HUES64 (cell line): ENCODE data around the gene KIF1B.
"Not testable (repeated sequence)": the region's sequence is repeated elsewhere in the genome, so short reads cannot be mapped to it uniquely, and the experiment has no call there.

Source experiments
- H3K27ac ChIP-seq: 2 replicates; pipeline ENCODE4 v1.7.0; 2013; ENCODE audit warnings: low read depth, low read length, inconsistent platforms
- H3K27me3 ChIP-seq: 2 replicates; pipeline ENCODE4 v1.6.1; 2013; ENCODE audit warnings: mild to moderate bottlenecking, low read length; ENCODE audit not compliant: insufficient read depth
- H3K36me3 ChIP-seq: 2 replicates; pipeline ENCODE4 v1.6.1; 2013; ENCODE audit warnings: mild to moderate bottlenecking, low read length; ENCODE audit not compliant: insufficient read depth
- H3K4me1 ChIP-seq: 2 replicates; pipeline ENCODE4 v1.6.1; 2013; ENCODE audit warnings: mild to moderate bottlenecking, low read length, moderate library complexity; ENCODE audit not compliant: insufficient read depth
- H3K4me3 ChIP-seq: 2 replicates; pipeline ENCODE4 v1.5.1; 2013; ENCODE audit warnings: mild to moderate bottlenecking, low read length, moderate library complexity
- H3K9ac ChIP-seq: 2 replicates; pipeline ENCODE4 v1.6.1; 2013; ENCODE audit warnings: mild to moderate bottlenecking, low read depth, low read length
- H3K9me3 ChIP-seq: 2 replicates; pipeline ENCODE4 v1.6.1; 2013; ENCODE audit warnings: low read depth, low read length; ENCODE audit not compliant: insufficient read depth
- WGBS: fragments of 150-250, 120-280 bp; methylation state at CpG from one replicate; pipeline ENCODE4 v1.1.7; 2013; ENCODE audit warnings: missing lambda C conversion rate; 5-methylcytosine and 5-hydroxymethylcytosine counted together

KIF1B gene

DNA sequence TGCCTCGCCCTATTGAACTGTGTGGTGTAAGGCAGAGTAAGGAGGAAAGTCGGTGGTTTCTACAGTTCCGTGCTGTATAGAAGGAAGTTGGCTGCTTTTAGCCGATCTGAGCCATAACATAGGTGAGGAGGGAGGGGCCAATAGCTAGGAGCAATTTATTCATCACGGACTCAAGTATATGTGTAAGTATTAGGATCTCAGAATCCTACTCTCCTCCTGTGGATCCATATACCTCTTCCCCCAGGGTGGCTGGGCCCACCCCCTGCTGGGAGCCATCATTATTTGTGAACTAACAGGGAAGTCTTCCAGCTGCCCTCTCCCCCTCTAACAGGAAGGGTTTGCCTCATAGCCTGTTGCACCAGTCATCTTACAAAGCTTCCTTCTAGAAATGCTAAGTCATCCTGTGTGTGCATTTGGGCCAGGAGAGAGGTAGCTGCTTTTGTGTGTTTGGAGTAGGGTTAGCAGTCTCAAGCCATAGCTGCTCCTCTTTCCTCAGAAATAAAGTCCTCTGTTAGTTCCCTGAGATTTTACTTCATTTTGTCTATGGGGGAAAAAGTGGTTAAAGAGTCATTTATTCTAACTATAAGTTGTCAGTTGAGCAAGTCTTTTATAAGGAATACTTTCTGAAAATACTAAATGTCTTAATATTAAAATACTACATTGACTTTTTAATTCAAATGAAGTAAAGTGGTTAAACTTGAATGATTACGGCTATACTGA, 205.0 kb downstream of the KIF1B start:
- no peak overlapping the region for H3K4me3 ChIP-seq
- no peaks in the 10 kb centered on the region for H3K27me3 ChIP-seq
- H3K36me3 ChIP-seq = peaks cover 98% of the 10 kb centered on the region
- WGBS = 93% methylated on average over 4 of the region's 6 CpGs
- H3K4me1 ChIP-seq = peaks cover 7% of the 10 kb centered on the region; the same call in 1 of the 2 replicates
- peak overlapping the region; percentile 9; the same call in 1 of the 2 replicates for H3K9ac ChIP-seq
- H3K27ac ChIP-seq = peak overlapping the region; percentile 13; the same call in 1 of the 2 replicates
- no peaks in the 10 kb centered on the region for H3K9me3 ChIP-seq

DNA sequence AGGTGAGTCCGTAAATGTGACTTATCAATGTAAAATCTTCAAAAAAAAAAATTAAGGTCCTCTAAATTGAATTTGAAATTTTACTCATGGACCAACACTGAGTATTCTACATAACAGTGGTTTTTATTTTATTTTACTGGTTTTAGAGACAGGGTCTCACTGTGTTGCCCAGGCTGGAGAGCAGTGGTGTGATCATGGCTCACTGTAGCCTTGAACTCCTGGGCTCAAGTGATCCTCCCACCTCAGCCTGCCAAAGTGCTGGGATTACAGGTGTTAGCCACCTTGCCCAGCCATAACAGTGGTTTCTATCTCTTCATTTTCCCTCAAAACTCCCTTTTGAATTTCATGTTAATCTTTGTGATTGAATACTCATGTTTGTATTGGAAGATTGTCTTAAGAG, 205.6 kb downstream of the KIF1B start:
- not testable (repeated sequence) for H3K9ac ChIP-seq, H3K27me3 ChIP-seq, H3K27ac ChIP-seq, H3K4me1 ChIP-seq, H3K4me3 ChIP-seq, H3K9me3 ChIP-seq
- peaks cover 97% of the 10 kb centered on the region for H3K36me3 ChIP-seq
- WGBS = 100% methylated on average over 1 of the region's 1 CpG

GRCh38 chr1:10418741-10419140, 208.4 kb downstream of the KIF1B start:
- 98% methylated on average over 6 of the region's 8 CpGs for WGBS
- H3K4me1 ChIP-seq, H3K4me3 ChIP-seq, H3K27me3 ChIP-seq, H3K9me3 ChIP-seq, H3K27ac ChIP-seq, H3K9ac ChIP-seq: not testable (repeated sequence)
- H3K36me3 ChIP-seq = peaks cover 80% of the 10 kb centered on the region

GRCh38 chr1:10419351-10419750, 209.0 kb downstream of the KIF1B start:
- Histone ChIP-seq H3K9me3 (no peaks in the 10 kb centered on the region), H3K9ac (no peak overlapping the region), H3K27me3 (no peaks in the 10 kb centered on the region), H3K36me3 (peaks cover 74% of the 10 kb centered on the region), H3K4me1 (peaks cover 7% of the 10 kb centered on the region; the same call in 1 of the 2 replicates), H3K4me3 (no peak overlapping the region), H3K27ac (no peak overlapping the region)
- 91% methylated on average over 15 of the region's 15 CpGs for WGBS

DNA sequence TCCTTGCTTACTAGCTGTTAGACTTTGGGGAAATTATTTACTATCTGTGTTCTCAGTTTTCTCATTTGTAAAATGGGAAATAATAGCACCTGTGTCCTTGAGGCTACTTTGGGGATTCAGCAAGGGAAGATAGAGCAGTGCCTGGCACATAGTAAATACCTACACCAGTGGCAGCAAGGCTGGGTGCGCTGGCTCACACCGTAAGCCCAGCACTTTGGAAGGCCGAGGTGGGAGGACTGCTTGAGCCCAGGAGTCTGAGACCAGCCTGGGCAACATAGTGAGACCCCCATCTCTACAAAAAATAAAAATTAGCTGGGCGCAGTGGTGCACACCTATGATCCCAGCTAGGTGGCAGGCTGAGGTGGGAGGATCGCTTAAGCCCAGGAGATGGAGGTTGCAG, 211.3 kb downstream of the KIF1B start:
- H3K27ac ChIP-seq = no peak overlapping the region
- no peak overlapping the region for H3K4me3 ChIP-seq
- peaks cover 51% of the 10 kb centered on the region for H3K36me3 ChIP-seq
- no peak overlapping the region for H3K9ac ChIP-seq
- H3K4me1 ChIP-seq = no peaks in the 10 kb centered on the region
- H3K9me3 ChIP-seq = no peaks in the 10 kb centered on the region
- 95% methylated on average over 5 of the region's 5 CpGs for WGBS
- H3K27me3 ChIP-seq = no peaks in the 10 kb centered on the region

DNA sequence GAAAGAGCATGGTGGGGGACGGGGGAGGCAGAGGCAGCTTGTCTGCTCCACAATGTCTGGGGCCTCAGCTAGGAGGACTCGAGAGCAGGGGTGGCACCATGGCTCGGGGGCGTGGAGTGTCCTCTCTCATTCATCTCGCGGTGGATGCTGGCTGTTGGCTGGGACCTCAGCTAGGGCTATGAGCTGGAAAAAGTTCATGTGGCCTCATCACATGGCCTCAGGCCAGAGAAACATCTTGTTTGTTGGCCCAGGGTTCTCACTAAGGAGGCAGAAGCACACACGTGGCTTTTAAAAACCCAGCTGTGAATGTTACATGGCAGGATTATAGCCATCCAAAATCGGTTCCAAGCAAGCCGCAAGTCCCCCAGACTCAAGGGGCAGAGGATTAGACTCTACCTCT, 213.7 kb downstream of the KIF1B start:
- H3K4me1 ChIP-seq = no peaks in the 10 kb centered on the region
- H3K27ac ChIP-seq = no peak overlapping the region
- WGBS = 81% methylated on average over 9 of the region's 9 CpGs
- no peaks in the 10 kb centered on the region for H3K9me3 ChIP-seq
- H3K27me3 ChIP-seq = no peaks in the 10 kb centered on the region
- no peak overlapping the region for H3K9ac ChIP-seq
- H3K4me3 ChIP-seq = no peak overlapping the region
- peaks cover 27% of the 10 kb centered on the region for H3K36me3 ChIP-seq

DNA sequence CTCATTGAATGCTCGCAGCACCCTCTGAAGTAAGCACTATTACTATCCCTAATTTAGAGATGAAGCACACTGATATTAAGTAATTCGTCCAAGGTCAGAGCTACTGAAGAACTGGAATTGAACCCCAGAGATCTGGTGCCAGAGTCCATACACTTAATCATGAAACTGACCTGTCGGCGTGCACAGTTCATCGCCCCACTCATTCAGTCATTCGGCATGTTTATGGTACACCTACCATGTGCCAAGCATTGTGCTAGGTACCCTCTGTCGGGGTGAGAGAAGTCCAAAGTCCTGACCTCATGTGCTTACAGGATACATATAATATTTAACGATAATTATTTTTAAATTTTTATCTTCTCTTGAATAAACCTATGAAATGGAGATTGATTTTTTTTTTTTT, 214.3 kb downstream of the KIF1B start:
- no peaks in the 10 kb centered on the region for H3K9me3 ChIP-seq
- no peak overlapping the region for H3K4me3 ChIP-seq
- no peak overlapping the region for H3K9ac ChIP-seq
- H3K4me1 ChIP-seq = no peaks in the 10 kb centered on the region
- H3K27ac ChIP-seq = no peak overlapping the region
- WGBS = 97% methylated on average over 7 of the region's 8 CpGs
- H3K36me3 ChIP-seq = peaks cover 21% of the 10 kb centered on the region
- H3K27me3 ChIP-seq = no peaks in the 10 kb centered on the region

- not testable (repeated sequence) for H3K27ac ChIP-seq, H3K9ac ChIP-seq
- 93% methylated on average over 21 of the region's 21 CpGs for WGBS
These were observed 215.6 kb downstream of the KIF1B start for GRCh38 chr1:10425826-10426534.

GRCh38 chr1:10426535-10426848, 216.1 kb downstream of the KIF1B start:
- H3K9ac ChIP-seq, H3K4me1 ChIP-seq, H3K27me3 ChIP-seq, H3K4me3 ChIP-seq, H3K27ac ChIP-seq, H3K36me3 ChIP-seq, H3K9me3 ChIP-seq: not testable (repeated sequence)
- 94% methylated on average over 21 of the region's 21 CpGs for WGBS

More at GRCh38 chr1:10425826-10426534, 215.6 kb downstream of the KIF1B start:
- H3K27me3 ChIP-seq, H3K4me1 ChIP-seq, H3K9me3 ChIP-seq, H3K36me3 ChIP-seq, H3K4me3 ChIP-seq: not testable (repeated sequence)

GRCh38 chr1:10428984-10429383, 218.6 kb downstream of the KIF1B start:
- Histone ChIP-seq H3K36me3 (no peaks in the 10 kb centered on the region), H3K4me1 (peaks cover 3% of the 10 kb centered on the region; the same call in 1 of the 2 replicates), H3K9me3 (no peaks in the 10 kb centered on the region), H3K4me3 (no peak overlapping the region), H3K9ac (no peak overlapping the region), H3K27ac (no peak overlapping the region), H3K27me3 (no peaks in the 10 kb centered on the region)
- WGBS = 84% methylated on average over 5 of the region's 5 CpGs

- Histone ChIP-seq H3K4me1 (peaks cover 3% of the 10 kb centered on the region; the same call in 1 of the 2 replicates), H3K9ac (peak overlapping the region; percentile 96), H3K9me3 (no peaks in the 10 kb centered on the region), H3K27me3 (no peaks in the 10 kb centered on the region), H3K4me3 (peak overlapping the region; percentile 76), H3K36me3 (no peaks in the 10 kb centered on the region), H3K27ac (peak overlapping the region; percentile 98)
- WGBS = 47% methylated on average over 16 of the region's 16 CpGs
These were observed 219.5 kb downstream of the KIF1B start for GRCh38 chr1:10429868-10430215.
